GM19193 (cell line): Measurements from ENCODE around the gene EZH1.
A peak's percentile ranks its signal among the peaks of the same experiment; 100 is the strongest.

Experiments
- POLR2A ChIP-seq: IDR thresholded peaks from 4 replicates; pipeline ENCODE4 v1.6.1; 2011; ENCODE audit not compliant: insufficient read depth, insufficient read length; ENCODE audit errors: extremely low read depth

Gene EZH1

GRCh38 chr17:42744806-42745617, at the start of gene EZH1:
Gene EZH1 (minus strand): TSS chr17:42745040. CDS start chr17:42728941, 16,099 bp downstream.
- TF ChIP-seq POLR2A, result peak; percentile 69

GRCh38 chr17:42792545-42792944, 47.7 kb upstream of the EZH1 start:
- no peak for TF ChIP-seq POLR2A

GRCh38 chr17:42791948-42792347, 47.1 kb upstream of the EZH1 start:
- TF ChIP-seq POLR2A, result no peak

GRCh38 chr17:42787266-42787665, 42.4 kb upstream of the EZH1 start:
- TF ChIP-seq POLR2A, result no peak

- TF ChIP-seq POLR2A, result no peak
Measured at GRCh38 chr17:42784811-42785592, 40.2 kb upstream of the EZH1 start.

- TF ChIP-seq POLR2A, result no peak
Measured at GRCh38 chr17:42784409-42784808, 39.6 kb upstream of the EZH1 start.

GRCh38 chr17:42783791-42784138, 38.9 kb upstream of the EZH1 start:
- TF ChIP-seq POLR2A, result no peak

GRCh38 chr17:42783062-42783790, 38.4 kb upstream of the EZH1 start:
- no peak for TF ChIP-seq POLR2A

- TF ChIP-seq POLR2A, result no peak
Measured at GRCh38 chr17:42782166-42783061, 37.6 kb upstream of the EZH1 start.

GRCh38 chr17:42781639-42782165, 36.9 kb upstream of the EZH1 start:
- TF ChIP-seq POLR2A, result no peak

- TF ChIP-seq POLR2A, result no peak
Measured at GRCh38 chr17:42780851-42781638, 36.2 kb upstream of the EZH1 start.

- TF ChIP-seq POLR2A, result no peak
Measured at GRCh38 chr17:42779936-42780850, 35.4 kb upstream of the EZH1 start, which contains the start of gene WNK4. Gene WNK4 (plus strand): TSS chr17:42780610. CDS start chr17:42780699, 89 bp downstream.

- TF ChIP-seq POLR2A, result no peak
Measured at GRCh38 chr17:42779304-42779935, 34.6 kb upstream of the EZH1 start.
